ENCODE results near the gene NPFFR1. TPM values are rescaled to one million over a fixed set of nuclear protein-coding genes. Genes with fewer than 3 reads are reported as not detected.

The NPFFR1 gene
- total RNA-seq, 1 donor from 2014 or later: not detected

DNA sequence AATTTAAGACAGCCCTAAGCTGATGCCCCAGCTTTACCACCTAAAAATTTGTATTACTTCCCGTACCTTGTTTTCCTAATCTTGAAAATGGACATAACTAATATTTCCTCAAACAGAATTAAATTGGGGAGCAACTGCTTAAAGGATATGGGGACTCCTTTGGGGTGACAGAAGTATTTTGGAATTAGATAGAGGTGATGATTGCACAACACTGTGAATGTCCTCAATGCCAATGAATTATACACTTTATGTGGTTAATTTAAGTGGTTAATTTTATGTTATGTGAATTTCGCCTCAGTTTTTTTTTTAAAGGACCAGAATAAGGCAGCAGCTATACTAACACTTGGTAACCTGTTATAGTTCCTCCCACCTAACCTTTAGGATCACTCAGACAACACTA, 19.9 kb upstream of the NPFFR1 start:
- intact Hi-C loops (cut with micrococcal nuclease): no loop called here
- H3K27me3 Mint-ChIP-seq: no peaks in the 10 kb centered on the region
- no peak overlapping the region for H3K27ac Mint-ChIP-seq
- DNase-seq (no peak), ATAC-seq (ENCODE audit: low read depth) (no peak)
- no peak overlapping the region for H3K4me3 Mint-ChIP-seq
- peaks cover 19% of the 10 kb centered on the region for H3K4me1 Mint-ChIP-seq
- ChIA-PET POLR2A (no interaction called here), CTCF (interaction anchor here (1.2 kb wide), 1 partner anchor 11 kb away, joined by 3 read pairs; no protein-coding TSS in a partner anchor)
- TF ChIP-seq, protein P1, sequence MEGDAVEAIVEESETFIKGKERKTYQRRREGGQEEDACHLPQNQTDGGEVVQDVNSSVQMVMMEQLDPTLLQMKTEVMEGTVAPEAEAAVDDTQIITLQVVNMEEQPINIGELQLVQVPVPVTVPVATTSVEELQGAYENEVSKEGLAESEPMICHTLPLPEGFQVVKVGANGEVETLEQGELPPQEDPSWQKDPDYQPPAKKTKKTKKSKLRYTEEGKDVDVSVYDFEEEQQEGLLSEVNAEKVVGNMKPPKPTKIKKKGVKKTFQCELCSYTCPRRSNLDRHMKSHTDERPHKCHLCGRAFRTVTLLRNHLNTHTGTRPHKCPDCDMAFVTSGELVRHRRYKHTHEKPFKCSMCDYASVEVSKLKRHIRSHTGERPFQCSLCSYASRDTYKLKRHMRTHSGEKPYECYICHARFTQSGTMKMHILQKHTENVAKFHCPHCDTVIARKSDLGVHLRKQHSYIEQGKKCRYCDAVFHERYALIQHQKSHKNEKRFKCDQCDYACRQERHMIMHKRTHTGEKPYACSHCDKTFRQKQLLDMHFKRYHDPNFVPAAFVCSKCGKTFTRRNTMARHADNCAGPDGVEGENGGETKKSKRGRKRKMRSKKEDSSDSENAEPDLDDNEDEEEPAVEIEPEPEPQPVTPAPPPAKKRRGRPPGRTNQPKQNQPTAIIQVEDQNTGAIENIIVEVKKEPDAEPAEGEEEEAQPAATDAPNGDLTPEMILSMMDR (IDR thresholded peaks at IDR 0.05): no peak
- H3K9me3 Mint-ChIP-seq: no peaks in the 10 kb centered on the region
- no peaks in the 10 kb centered on the region for H3K36me3 Mint-ChIP-seq (ENCODE audit: low read depth)

DNA sequence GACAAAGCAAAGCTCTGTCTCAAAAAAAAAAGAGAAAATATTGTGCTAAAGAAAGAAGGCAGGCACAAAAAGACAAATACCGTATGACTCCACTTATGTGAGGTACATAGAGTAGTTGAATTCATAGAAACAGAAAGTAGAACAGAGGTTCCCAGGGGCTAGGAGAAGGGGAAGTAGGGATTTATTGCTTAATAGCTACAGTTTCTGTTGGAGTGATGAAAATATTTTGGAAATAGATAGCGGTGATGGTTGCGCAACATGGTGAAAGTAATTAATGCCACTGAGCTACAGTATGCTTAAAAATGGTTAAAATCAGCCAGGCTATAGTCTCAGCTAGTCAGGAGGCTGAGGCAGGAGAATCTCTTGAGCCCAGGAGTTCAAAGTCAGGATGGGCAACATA, 18.5 kb upstream of the NPFFR1 start:
- Mint-ChIP-seq H3K4me3 (no peak overlapping the region), H3K27me3 (no peaks in the 10 kb centered on the region), H3K27ac (no peak overlapping the region), H3K36me3 (ENCODE audit: low read depth) (no peaks in the 10 kb centered on the region), H3K4me1 (peaks cover 19% of the 10 kb centered on the region), H3K9me3 (no peaks in the 10 kb centered on the region)
- intact Hi-C loops (cut with micrococcal nuclease): no loop called here
- ChIA-PET CTCF (interaction anchor here (1.2 kb wide), 1 partner anchor 10 kb away, joined by 3 read pairs; no protein-coding TSS in a partner anchor), POLR2A (interaction anchor here (0.9 kb wide), 1 partner anchor 53 kb away, joined by 3 read pairs; no protein-coding TSS in a partner anchor)
- DNase-seq (no peak), ATAC-seq (ENCODE audit: low read depth) (no peak)
- TF ChIP-seq, protein P1 (IDR thresholded peaks at IDR 0.05): no peak

DNA sequence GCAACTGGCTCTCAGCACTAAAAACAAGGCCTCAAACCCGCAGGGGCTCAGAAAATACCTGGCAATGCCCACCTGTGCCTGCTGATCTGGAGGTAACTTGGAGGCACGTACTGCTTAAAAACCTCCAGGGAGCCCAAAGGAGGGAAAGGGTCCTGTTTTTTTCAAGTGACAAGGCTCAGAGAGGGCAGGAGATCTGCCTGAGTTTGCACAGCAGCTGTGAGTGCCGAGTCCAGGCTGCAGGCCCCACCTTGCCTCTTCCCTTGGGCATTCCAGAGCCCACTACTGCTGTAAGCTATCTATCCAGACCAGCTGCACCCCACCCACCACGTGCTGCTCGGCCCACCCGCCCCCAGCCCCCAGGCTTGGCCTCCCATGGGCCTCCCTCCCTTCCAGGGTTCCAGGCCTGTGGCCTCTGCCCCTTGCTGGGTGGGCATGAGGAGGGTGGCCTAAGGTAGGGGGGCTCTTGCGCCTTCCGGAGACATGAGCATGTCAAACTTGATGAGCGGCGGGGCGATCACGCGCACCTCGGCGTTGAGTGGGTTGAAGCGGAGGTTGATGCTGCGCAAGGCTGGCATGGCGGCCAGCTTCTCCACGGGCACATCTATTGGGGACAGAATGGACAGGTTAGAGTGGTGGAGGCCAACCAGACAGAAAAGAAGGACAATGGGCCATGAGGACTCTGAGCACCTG, 17.2 kb upstream of the NPFFR1 start:
- Mint-ChIP-seq H3K4me1 (peaks cover 8% of the 10 kb centered on the region), H3K27ac (no peak overlapping the region), H3K27me3 (no peaks in the 10 kb centered on the region), H3K36me3 (ENCODE audit: low read depth) (no peaks in the 10 kb centered on the region), H3K9me3 (no peaks in the 10 kb centered on the region), H3K4me3 (no peak overlapping the region)
- intact Hi-C loops (cut with micrococcal nuclease): no loop called here
- no peak for ATAC-seq (ENCODE audit: low read depth)
- no peak for DNase-seq
- TF ChIP-seq, protein P1 (IDR thresholded peaks at IDR 0.05): no peak
- ChIA-PET POLR2A (no interaction called here), CTCF (no interaction called here)

DNA sequence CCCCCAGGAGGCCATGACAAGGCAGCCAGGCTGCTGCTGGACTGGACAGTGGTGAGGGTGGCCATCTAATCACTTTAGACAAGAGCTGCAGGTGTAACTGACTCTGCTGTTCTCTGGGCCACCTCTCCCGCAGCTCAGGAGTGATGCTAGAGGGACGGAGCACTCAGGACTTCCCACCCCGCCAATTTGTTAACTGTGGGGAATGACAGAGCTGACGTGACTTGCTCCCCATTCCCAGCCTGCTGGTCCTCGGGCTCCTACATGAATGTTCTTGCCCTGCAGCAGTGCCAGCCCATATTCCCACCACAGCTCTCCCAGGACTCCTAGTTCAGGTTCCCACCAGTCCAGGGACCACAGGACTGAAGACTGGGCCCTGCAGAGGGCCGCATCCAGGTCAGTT, 16.7 kb upstream of the NPFFR1 start:
- H3K4me1 Mint-ChIP-seq: peaks cover 4% of the 10 kb centered on the region
- H3K9me3 Mint-ChIP-seq: no peaks in the 10 kb centered on the region
- POLR2A ChIA-PET: no interaction called here

DNA sequence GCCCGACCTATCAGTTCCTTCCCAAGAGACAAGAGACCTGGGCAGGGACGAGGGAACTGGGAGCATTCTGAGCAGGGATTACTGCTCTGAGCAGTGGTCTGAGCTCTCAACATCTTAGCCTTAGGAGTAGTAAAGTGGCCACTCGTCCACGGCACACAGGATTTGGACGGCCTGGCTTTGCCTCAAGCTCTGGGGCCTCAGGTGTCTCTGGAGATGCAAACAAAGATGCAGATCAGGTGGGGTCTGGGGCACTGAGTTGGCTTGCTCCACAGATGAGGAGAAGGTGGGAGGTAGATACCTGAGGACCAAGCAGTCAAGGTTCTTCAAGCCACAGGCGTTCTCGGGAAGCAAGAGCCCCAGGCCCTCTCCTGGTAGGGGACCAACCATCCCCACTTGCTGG, 16.1 kb upstream of the NPFFR1 start:
- H3K4me1 Mint-ChIP-seq: no peaks in the 10 kb centered on the region
- intact Hi-C loops (cut with micrococcal nuclease): no loop called here
- H3K27ac Mint-ChIP-seq: no peak overlapping the region
- H3K36me3 Mint-ChIP-seq (ENCODE audit: low read depth): no peaks in the 10 kb centered on the region
- no peaks in the 10 kb centered on the region for H3K27me3 Mint-ChIP-seq
- POLR2A ChIA-PET: no interaction called here
- TF ChIP-seq, protein P1 (IDR thresholded peaks at IDR 0.05): no peak
- CTCF ChIA-PET: no interaction called here
- ATAC-seq (ENCODE audit: low read depth): no peak
- H3K9me3 Mint-ChIP-seq: no peaks in the 10 kb centered on the region
- no peak overlapping the region for H3K4me3 Mint-ChIP-seq
- DNase-seq: no peak

More for the DNA sequence above, 16.7 kb upstream of the NPFFR1 start:
- TF ChIP-seq, protein P1 (IDR thresholded peaks at IDR 0.05): no peak
- intact Hi-C loops (cut with micrococcal nuclease): no loop called here
- DNase-seq (no peak), ATAC-seq (ENCODE audit: low read depth) (no peak)
- Mint-ChIP-seq H3K27ac (no peak overlapping the region), H3K36me3 (ENCODE audit: low read depth) (no peaks in the 10 kb centered on the region), H3K4me3 (no peak overlapping the region), H3K27me3 (no peaks in the 10 kb centered on the region)
- CTCF ChIA-PET: no interaction called here
